Activated T-helper 1 cell treated with anti-CD3 and anti-CD28 coated beads, Interleukin-12 subunit alpha, Interleukin-12 subunit beta, Interleukin-2, Interleukin-4 antibody, amounts not matched to agents 30 ng/mL and 10 ng/mL and 1 ng/mL, durations not matched to agents 14 hours and 24 hours and 36 hours (primary cell): ENCODE data around the gene PPIF. TPM values are rescaled to one million over a fixed set of nuclear protein-coding genes. Genes with fewer than 3 reads are reported as not detected.
A peak's percentile ranks its signal among the peaks of the same experiment; 100 is the strongest.
"Not testable (repeated sequence)": the region's sequence is repeated elsewhere in the genome, so short reads cannot be mapped to it uniquely, and the experiment has no call there.

Experiments
- DNase-seq: peaks from one replicate; pipeline ENCODE4 v3.0.0; 2021; ENCODE audit warnings: low spot score
- H3K27ac Mint-ChIP-seq: one replicate; pipeline ENCODE4 v1.8.0; 2021; ENCODE audit warnings: mild to moderate bottlenecking, mixed read lengths
- H3K27me3 Mint-ChIP-seq: one replicate; pipeline ENCODE4 v1.8.0; 2022; ENCODE audit warnings: mild to moderate bottlenecking, moderate library complexity, mixed read lengths; ENCODE audit not compliant: insufficient read depth
- H3K36me3 Mint-ChIP-seq: one replicate; pipeline ENCODE4 v1.8.0; 2021; ENCODE audit warnings: low read depth, mixed read lengths
- H3K4me1 Mint-ChIP-seq: one replicate; pipeline ENCODE4 v1.8.0; 2021; ENCODE audit warnings: low read depth, mixed read lengths
- H3K4me3 Mint-ChIP-seq: one replicate; pipeline ENCODE4 v1.8.0; 2021; ENCODE audit warnings: mild to moderate bottlenecking, moderate library complexity, mixed read lengths
- H3K9me3 Mint-ChIP-seq: one replicate; pipeline ENCODE4 v1.8.0; 2021; ENCODE audit warnings: mixed read lengths
- intact Hi-C: fragments of 100-400 bp; cut with micrococcal nuclease; formaldehyde crosslinking; loops from one replicate; pipeline ENCODE4 v1.15.1; 2024
- total RNA-seq: library from RNA; stranded (reverse); gene quantifications from 2 replicates; pipeline ENCODE4 v1.2.3, GENCODE V29; 2022

Gene PPIF
- total RNA-seq, 1 donor from 2014 or later: 155 TPM

DNA sequence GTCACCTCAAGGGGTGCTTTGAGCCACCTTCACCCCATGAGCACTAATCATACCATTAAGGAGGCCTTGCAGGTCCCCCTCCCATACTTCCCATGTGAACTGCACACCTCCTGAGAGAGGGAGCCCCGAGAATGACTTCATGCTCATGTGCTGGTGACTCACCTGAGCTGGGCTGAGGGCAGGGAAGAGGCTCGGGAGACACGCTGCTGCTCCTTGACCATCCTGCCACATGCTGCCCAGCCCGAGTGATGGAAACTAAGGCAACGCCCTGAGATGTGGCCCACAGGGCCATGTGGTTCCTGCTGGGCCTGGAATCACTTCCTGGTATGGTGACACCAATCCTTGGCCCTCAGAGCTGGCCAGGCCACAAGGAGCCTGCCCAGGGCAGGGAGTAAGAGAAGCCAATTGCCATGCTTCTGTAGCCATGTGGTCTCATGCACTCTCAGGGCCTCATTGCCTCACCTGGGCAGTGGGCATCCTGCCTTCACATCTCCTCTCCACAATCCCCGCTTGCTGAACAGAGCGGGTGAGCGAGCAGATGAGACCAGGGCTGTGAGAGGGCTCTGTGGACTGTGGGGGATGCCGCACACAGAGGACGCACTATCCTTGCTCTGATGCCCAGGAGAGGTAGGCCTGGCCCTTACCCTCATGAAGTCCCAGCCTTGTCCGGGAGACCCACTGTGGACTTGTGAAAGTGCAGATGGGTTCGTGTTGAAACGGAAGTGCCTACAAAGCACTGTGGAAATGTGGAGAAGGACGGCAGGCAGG lies 18.3 kb upstream of the PPIF start:
- Mint-ChIP-seq H3K4me1 (peaks cover 47% of the 10 kb centered on the region), H3K27me3 (no peaks in the 10 kb centered on the region), H3K4me3 (no peak overlapping the region), H3K9me3 (peaks cover 4% of the 10 kb centered on the region), H3K36me3 (peaks cover 4% of the 10 kb centered on the region), H3K27ac (peak overlapping the region; percentile 56)
- DNase-seq: no peak
- intact Hi-C loops: loop anchor here (10.0 kb wide), 1 partner anchor 876 kb away; the partner anchor contains the start of gene ANXA11

DNA sequence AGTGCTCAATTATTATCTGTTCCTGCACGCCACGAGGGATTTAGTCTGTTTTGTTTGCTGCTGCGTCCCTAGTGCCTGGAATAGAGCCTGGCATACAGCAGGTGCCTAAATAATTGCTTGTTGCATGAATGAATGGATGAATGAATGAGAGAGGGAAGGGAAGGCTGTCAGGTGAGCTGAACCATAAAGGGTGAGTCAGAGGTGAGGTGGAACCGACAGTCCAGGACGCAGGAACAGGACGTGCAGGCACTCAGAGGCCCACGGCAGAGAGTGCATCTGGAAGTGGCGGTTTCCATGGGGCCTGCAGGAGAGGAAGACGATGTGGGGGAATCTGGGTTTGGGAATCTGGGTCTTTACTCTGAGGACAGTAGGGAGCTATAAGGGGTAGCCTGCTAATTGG lies 17.7 kb upstream of the PPIF start:
- no peak for DNase-seq
- Mint-ChIP-seq H3K27me3 (no peaks in the 10 kb centered on the region), H3K36me3 (peaks cover 7% of the 10 kb centered on the region), H3K9me3 (peaks cover 7% of the 10 kb centered on the region), H3K27ac (peak overlapping the region; percentile 56), H3K4me1 (peaks cover 47% of the 10 kb centered on the region), H3K4me3 (no peak overlapping the region)
- intact Hi-C loops: loop anchor here (10.0 kb wide), 1 partner anchor 875 kb away; the partner anchor contains the start of gene ANXA11

DNA sequence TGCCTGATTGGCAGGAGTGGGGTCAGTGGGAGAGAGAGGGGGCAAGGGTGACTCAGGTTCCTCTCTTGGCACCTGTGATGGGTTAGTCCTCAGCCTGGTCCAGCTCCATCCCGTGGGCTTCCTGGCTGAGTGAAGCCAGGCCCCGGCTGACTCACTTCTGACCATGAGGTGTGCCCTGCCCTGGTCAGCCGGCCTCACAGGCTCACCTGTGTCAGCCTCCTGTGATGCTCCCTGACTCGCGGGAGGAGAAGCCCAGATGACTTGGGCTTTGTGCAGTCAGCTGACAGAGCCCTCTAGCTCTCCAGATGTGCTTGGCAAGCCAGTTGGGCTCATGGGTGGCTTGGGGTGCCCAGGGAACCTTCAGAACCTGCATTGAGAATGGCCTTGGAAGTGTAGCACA lies 16.0 kb upstream of the PPIF start:
- intact Hi-C loops: loop anchor here (1.0 to 5.0 kb wide), 11 partner anchors 8 to 1494 kb away; partner anchors contain the start of genes RPS24, TMEM254 and ZCCHC24
- H3K9me3 Mint-ChIP-seq: peaks cover 7% of the 10 kb centered on the region
- no peak for DNase-seq
- H3K27ac Mint-ChIP-seq: peak overlapping the region; percentile 94
- H3K36me3 Mint-ChIP-seq: peaks cover 8% of the 10 kb centered on the region
- peaks cover 56% of the 10 kb centered on the region for H3K4me1 Mint-ChIP-seq
- peak overlapping the region; percentile 40 for H3K4me3 Mint-ChIP-seq
- H3K27me3 Mint-ChIP-seq: no peaks in the 10 kb centered on the region

DNA sequence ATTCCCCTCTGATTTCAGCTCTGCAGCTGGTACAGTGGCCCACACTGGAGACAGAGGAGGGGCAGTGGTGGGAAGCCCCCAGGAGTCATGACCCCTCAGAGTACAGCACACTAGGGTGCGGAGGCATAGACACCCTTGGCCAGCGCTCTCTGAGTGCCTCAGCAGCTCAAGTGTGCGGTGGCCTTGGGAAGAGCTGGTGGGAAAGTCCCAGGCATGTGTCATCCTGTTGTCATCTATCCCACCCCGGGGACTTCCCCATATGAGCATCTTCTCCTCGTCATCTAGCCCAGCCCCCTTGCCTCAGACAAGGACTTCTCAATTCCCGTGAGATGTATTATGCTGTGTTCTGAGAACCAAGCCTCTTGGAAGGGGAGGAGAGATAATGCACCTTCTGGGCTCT lies 15.6 kb upstream of the PPIF start:
- H3K36me3 Mint-ChIP-seq: peaks cover 8% of the 10 kb centered on the region
- peak overlapping the region; percentile 40 for H3K4me3 Mint-ChIP-seq
- peak; percentile 87 for DNase-seq
- no peaks in the 10 kb centered on the region for H3K27me3 Mint-ChIP-seq
- H3K27ac Mint-ChIP-seq: peak overlapping the region; percentile 94
- intact Hi-C loops: loop anchor here (1.0 to 5.0 kb wide), 12 partner anchors 8 to 1494 kb away; partner anchors contain the start of genes PPIF, RPS24, TMEM254 and ZCCHC24
- peaks cover 7% of the 10 kb centered on the region for H3K9me3 Mint-ChIP-seq
- H3K4me1 Mint-ChIP-seq: peaks cover 58% of the 10 kb centered on the region

DNA sequence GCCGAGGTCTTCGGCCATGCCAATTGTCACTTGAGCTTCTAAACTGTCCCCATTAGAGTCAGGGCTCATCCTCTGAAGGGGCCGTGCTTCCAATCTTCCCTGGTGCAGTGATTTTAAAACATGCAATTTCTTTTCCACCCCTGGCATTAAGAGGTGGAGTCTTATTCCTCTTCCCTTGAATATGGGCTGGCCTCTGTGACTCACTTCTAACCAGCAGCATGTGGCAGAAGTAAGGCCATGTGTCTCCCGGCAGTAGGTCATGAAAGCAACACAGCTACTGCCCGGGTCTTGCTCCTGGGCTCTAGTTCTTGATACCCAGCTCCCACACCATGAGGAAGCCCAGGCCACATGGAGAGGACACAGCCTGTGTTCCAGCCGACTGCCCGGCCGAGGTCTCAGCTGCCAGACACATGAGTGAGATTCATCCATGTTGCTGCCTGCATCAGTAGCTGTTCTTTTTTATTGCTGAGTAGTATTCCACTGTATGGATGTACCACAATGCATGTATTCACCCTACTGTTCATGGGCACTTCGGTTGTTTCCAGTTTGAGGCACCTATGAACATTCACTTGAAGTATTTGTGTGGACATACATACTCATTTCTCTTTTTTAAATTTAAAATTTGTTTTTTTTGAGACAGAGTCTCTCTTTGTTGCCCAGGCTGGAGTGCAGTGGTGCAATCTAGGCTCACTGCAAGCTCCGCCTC lies 14.5 kb upstream of the PPIF start:
- not testable (repeated sequence) for H3K27me3 Mint-ChIP-seq, DNase-seq, H3K4me3 Mint-ChIP-seq
- H3K27ac Mint-ChIP-seq: peak overlapping the region; percentile 98
- peaks cover 10% of the 10 kb centered on the region for H3K9me3 Mint-ChIP-seq
- peaks cover 11% of the 10 kb centered on the region for H3K36me3 Mint-ChIP-seq
- intact Hi-C loops: loop anchor here (1.0 to 5.0 kb wide), 6 partner anchors 15 to 1495 kb away; partner anchors contain the start of genes PPIF, RPS24 and TMEM254
- peaks cover 63% of the 10 kb centered on the region for H3K4me1 Mint-ChIP-seq

DNA sequence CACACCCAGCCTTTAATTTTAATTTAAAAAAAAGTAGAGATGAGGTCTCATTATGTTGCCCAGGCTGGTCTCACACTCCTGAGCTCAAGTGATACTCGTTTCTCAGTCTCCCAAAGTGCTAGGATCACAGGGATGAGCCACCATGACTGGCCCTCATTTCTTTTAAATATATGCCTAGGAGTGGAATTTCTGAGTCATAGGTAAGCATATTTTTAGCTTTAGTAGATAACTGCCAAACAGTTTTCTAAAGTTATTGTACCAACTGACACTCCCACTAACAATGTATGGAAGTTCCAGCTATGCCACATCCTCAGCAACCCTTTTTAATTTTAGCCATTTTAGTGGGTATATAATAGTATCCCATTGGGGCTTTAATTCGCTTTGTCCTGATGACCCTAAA lies 13.8 kb upstream of the PPIF start:
- Mint-ChIP-seq H3K27ac (peak overlapping the region; percentile 98), H3K9me3 (peaks cover 10% of the 10 kb centered on the region), H3K4me1 (peaks cover 63% of the 10 kb centered on the region), H3K4me3 (no peak overlapping the region), H3K27me3 (no peaks in the 10 kb centered on the region), H3K36me3 (peaks cover 11% of the 10 kb centered on the region)
- intact Hi-C loops: loop anchor here (5.0 kb wide), 5 partner anchors 361 to 1496 kb away; partner anchors contain the start of genes RPS24 and TMEM254
- no peak for DNase-seq

DNA sequence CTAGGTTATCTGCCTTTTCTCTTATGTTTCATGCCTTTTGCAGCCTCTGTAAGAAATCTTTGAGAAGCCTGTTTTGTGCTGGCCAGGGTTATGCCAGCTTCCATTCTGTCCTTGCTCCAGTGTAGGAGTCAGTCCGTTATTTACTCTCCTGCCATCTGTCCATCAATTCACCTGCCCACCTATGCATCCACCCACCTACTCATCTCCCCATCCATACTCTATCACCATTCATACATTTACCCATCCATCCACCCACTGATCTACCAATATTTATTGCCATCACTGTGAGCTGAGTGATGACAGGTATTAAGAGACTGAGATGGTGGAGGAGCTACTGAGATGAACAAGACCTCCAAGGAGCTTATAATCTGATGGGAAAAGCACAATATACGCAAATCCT lies 12.7 kb upstream of the PPIF start:
- intact Hi-C loops: loop anchor here (5.0 kb wide), 5 partner anchors 362 to 1497 kb away; partner anchors contain the start of genes RPS24 and TMEM254
- H3K36me3 Mint-ChIP-seq: peaks cover 14% of the 10 kb centered on the region
- peak overlapping the region; percentile 32 for H3K27ac Mint-ChIP-seq
- H3K4me3 Mint-ChIP-seq: no peak overlapping the region
- peaks cover 10% of the 10 kb centered on the region for H3K9me3 Mint-ChIP-seq
- H3K4me1 Mint-ChIP-seq: peaks cover 57% of the 10 kb centered on the region
- H3K27me3 Mint-ChIP-seq: no peaks in the 10 kb centered on the region
- no peak for DNase-seq

DNA sequence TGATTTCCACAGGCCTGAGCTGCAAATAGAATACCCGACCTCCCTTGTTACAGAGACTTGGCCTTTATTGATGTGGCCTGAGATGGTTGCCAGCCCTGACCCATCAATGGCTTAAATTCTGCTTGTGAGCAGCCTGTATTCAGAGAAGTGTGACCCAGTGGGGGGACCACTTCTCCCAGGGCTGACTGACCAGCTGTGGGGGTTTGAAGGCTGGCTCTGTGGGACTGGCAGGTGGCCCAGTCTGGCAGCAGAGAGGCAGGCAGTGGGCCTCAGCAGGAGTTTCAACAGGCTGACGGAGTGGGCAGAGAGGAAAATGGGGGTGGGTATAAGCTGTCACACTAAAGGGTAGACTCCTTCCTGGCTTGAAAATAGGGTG lies 12.2 kb upstream of the PPIF start:
- no peak for DNase-seq
- H3K27me3 Mint-ChIP-seq: no peaks in the 10 kb centered on the region
- H3K36me3 Mint-ChIP-seq: peaks cover 14% of the 10 kb centered on the region
- H3K27ac Mint-ChIP-seq: peak overlapping the region; percentile 66
- no peak overlapping the region for H3K4me3 Mint-ChIP-seq
- H3K9me3 Mint-ChIP-seq: peaks cover 10% of the 10 kb centered on the region
- peaks cover 54% of the 10 kb centered on the region for H3K4me1 Mint-ChIP-seq
- intact Hi-C loops: no loop called here

DNA sequence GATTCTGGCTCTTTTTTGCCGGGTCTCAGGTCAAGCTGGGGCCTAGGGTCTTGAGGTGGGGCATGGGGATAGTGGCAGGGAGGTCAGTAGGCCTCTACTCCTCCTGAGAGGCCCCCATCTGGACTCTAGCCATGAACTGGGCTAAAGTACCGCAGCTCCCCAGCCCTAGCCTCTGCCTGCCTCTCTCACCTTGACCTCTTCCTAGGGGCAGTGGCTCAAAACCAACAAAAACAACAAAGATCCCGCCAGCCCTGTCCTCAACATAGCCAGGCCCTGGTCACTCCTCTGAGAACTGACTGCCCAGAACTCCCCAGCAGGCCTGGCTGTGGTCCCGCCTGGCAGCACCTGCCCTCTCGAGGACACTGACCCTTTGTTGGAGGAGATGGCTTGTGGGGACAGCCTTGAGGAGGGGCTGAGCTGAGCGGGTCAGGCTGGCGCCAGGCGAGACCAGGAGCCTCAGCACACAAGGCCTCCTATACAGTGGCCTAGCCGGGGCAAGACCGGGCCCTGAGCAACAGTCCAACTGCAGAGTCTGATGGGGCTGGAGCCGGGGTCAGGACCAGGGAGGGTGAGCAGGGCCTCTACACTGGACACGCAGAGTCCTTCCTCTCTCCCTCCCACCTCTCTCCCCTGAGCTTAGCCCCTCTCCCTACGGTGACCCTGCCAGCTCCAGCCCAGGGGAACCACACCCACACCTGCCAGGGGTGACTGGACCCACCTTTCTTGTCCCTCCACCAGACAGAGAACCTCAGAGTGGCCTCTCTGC lies 11.6 kb upstream of the PPIF start:
- H3K4me1 Mint-ChIP-seq: peaks cover 51% of the 10 kb centered on the region
- H3K4me3 Mint-ChIP-seq: no peak overlapping the region
- H3K9me3 Mint-ChIP-seq: peaks cover 10% of the 10 kb centered on the region
- H3K36me3 Mint-ChIP-seq: peaks cover 14% of the 10 kb centered on the region
- H3K27ac Mint-ChIP-seq: peak overlapping the region; percentile 66
- no peaks in the 10 kb centered on the region for H3K27me3 Mint-ChIP-seq
- no peak for DNase-seq
- intact Hi-C loops: no loop called here

DNA sequence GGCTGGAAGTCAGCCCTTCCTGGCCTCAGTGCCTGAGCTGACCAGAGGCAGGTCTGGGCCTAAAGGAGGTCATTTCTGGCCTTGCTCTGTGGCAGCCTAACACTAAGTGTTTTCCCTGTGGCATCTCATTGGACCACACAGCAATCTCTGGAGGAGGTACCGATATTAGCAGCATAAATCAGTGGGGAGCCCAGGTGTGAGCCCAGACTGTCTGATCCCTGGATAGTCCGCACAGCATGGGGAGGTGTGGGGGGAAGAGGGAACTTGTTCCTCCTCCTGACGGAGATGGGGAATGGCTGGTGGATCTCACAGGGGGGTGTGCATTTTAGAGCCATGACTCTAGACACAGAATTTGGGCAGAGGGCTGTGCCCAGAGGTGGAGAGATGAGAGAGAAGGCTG lies 11.0 kb upstream of the PPIF start:
- Mint-ChIP-seq H3K4me3 (no peak overlapping the region), H3K9me3 (peaks cover 10% of the 10 kb centered on the region), H3K4me1 (peaks cover 45% of the 10 kb centered on the region), H3K27ac (peak overlapping the region; percentile 50), H3K36me3 (peaks cover 14% of the 10 kb centered on the region), H3K27me3 (no peaks in the 10 kb centered on the region)
- DNase-seq: no peak
- intact Hi-C loops: no loop called here

DNA sequence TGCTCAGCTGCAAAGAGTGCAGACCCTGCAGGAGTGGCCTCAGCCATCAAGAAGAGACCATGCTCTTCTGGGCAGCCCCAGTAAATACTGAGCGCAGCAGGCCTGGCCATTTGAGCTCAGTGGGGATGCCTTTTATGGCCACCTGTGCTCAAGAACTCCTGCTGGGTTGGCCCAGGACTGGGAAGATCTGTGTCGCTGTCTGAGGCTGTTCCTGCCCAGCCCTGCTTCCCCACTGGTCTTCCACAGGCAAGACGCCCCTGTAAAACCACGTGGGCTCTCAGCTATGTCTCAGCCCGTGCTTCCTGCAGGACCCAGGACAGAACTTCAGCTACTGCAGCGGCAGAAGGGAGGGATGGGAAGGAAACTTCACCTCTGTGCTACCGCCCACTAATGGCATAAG lies 10.5 kb upstream of the PPIF start:
- H3K36me3 Mint-ChIP-seq: peaks cover 14% of the 10 kb centered on the region
- peaks cover 10% of the 10 kb centered on the region for H3K9me3 Mint-ChIP-seq
- no peak overlapping the region for H3K27ac Mint-ChIP-seq
- peaks cover 42% of the 10 kb centered on the region for H3K4me1 Mint-ChIP-seq
- intact Hi-C loops: no loop called here
- no peaks in the 10 kb centered on the region for H3K27me3 Mint-ChIP-seq
- DNase-seq: no peak
- no peak overlapping the region for H3K4me3 Mint-ChIP-seq

DNA sequence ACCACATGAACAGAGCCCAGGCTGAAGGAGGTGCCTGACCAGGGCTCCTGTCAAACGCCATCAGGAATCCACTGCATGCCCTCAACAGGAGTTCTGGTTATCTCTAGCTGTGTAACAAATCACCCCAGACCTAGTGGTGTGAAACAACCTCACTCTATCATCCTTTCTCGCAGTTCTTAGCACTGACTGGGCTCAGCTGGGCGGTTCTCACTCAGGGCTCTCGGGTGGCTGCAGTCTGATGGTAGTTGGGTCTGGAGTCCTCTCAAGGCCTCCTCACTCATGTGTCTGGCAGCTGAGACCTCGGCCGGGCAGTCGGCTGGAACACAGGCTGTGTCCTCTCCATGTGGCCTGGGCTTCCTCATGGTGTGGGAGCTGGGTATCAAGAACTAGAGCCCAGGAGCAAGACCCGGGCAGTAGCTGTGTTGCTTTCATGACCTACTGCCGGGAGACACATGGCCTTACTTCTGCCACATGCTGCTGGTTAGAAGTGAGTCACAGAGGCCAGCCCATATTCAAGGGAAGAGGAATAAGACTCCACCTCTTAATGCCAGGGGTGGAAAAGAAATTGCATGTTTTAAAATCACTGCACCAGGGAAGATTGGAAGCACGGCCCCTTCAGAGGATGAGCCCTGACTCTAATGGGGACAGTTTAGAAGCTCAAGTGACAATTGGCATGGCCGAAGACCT lies 9.3 kb upstream of the PPIF start:
- H3K27me3 Mint-ChIP-seq, intact Hi-C loops, DNase-seq, H3K27ac Mint-ChIP-seq, H3K4me3 Mint-ChIP-seq, H3K9me3 Mint-ChIP-seq: not testable (repeated sequence)
- peaks cover 11% of the 10 kb centered on the region for H3K36me3 Mint-ChIP-seq
- H3K4me1 Mint-ChIP-seq: peaks cover 46% of the 10 kb centered on the region
